ENCODE results near the gene HIPK4. TPM values are rescaled to one million over a fixed set of nuclear protein-coding genes. Genes with fewer than 3 reads are reported as not detected.

HIPK4 gene
- total and polyA plus RNA-seq, 9 of the 15 experiments (the other 6 are each of a cell fraction or from before 2014, with no cell fraction given): 0.06 to 0.09 TPM; not detected in 7

DNA sequence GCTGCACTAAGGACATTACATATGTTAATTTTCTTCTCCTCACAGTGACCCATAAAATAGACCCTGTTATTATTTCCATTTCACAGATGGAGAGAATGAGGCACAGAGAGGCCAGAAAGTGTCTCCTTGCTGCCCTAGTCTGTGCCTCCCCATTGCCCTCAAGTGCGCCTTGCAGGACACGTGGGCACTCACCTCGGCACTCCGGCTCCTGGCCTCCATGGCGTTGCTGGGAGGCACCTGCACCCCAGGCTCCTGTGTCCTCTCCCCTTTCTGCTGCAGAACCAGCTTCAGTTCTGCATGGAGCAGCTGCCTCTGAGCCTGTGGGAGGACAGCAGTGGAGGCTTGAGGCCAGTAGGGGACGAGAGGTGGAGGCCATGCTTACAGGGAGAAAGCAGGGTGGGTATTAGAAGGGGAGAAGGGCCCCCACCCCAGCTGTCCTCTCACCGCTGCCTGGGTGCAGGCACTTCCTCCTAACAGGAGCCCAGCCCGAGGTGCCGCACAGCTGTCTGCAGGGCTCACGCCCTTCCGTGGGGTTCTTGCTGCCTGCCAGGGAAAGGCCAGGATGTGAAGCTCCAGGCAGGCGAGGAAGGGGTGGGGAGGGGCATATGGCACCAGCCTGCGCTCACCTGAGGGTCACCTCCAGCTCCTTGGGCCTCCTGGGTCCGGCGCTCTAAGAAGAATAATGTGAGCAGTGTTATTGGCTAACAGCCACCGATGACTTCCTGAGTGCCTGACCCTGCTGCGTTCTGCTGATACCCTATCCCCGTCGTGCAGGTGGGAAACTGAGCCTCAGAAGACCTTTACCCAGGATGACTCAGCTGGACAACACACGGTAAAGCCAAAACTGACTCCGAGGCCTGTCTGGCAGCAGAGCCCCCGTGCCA lies 18.0 kb upstream of the HIPK4 start (continued):
- TF ChIP-seq BCOR (IDR thresholded peaks at IDR 0.05) (peak; percentile 87), NEUROD1 (IDR thresholded peaks at IDR 0.05; ENCODE audit: borderline replicate concordance, low read depth, low read length, partially characterized antibody) (no peak), ZFP30 (CRISPR knock-in tag; IDR thresholded peaks at IDR 0.05; ENCODE audit: borderline replicate concordance) (no peak), SIN3A (IDR thresholded peaks at IDR 0.05; ENCODE audit: borderline replicate concordance in 2 of 2, control insufficient read depth in 1 of 2, low read depth in 2 of 2, low read length in 2 of 2) (no peak), SPI1 (IDR thresholded peaks at IDR 0.05; ENCODE audit: borderline replicate concordance, low read depth, low read length) (peak; percentile 73), CBFA2T2 (conservative IDR thresholded peaks at IDR 0.05) (0 out of 2 replicates have a peak, but pooled peaks have one; percentile 30), RHOXF2B (CRISPR knock-in tag; conservative IDR thresholded peaks at IDR 0.05) (no peak), DPF2 (IDR thresholded peaks at IDR 0.05) (peak; percentile 57), ZNF668 (CRISPR knock-in tag; IDR thresholded peaks at IDR 0.05) (no peak)
- TF ChIP-seq, protein P1, sequence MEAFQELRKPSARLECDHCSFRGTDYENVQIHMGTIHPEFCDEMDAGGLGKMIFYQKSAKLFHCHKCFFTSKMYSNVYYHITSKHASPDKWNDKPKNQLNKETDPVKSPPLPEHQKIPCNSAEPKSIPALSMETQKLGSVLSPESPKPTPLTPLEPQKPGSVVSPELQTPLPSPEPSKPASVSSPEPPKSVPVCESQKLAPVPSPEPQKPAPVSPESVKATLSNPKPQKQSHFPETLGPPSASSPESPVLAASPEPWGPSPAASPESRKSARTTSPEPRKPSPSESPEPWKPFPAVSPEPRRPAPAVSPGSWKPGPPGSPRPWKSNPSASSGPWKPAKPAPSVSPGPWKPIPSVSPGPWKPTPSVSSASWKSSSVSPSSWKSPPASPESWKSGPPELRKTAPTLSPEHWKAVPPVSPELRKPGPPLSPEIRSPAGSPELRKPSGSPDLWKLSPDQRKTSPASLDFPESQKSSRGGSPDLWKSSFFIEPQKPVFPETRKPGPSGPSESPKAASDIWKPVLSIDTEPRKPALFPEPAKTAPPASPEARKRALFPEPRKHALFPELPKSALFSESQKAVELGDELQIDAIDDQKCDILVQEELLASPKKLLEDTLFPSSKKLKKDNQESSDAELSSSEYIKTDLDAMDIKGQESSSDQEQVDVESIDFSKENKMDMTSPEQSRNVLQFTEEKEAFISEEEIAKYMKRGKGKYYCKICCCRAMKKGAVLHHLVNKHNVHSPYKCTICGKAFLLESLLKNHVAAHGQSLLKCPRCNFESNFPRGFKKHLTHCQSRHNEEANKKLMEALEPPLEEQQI (IDR thresholded peaks at IDR 0.05): no peak
- TF ChIP-seq, protein P2, sequence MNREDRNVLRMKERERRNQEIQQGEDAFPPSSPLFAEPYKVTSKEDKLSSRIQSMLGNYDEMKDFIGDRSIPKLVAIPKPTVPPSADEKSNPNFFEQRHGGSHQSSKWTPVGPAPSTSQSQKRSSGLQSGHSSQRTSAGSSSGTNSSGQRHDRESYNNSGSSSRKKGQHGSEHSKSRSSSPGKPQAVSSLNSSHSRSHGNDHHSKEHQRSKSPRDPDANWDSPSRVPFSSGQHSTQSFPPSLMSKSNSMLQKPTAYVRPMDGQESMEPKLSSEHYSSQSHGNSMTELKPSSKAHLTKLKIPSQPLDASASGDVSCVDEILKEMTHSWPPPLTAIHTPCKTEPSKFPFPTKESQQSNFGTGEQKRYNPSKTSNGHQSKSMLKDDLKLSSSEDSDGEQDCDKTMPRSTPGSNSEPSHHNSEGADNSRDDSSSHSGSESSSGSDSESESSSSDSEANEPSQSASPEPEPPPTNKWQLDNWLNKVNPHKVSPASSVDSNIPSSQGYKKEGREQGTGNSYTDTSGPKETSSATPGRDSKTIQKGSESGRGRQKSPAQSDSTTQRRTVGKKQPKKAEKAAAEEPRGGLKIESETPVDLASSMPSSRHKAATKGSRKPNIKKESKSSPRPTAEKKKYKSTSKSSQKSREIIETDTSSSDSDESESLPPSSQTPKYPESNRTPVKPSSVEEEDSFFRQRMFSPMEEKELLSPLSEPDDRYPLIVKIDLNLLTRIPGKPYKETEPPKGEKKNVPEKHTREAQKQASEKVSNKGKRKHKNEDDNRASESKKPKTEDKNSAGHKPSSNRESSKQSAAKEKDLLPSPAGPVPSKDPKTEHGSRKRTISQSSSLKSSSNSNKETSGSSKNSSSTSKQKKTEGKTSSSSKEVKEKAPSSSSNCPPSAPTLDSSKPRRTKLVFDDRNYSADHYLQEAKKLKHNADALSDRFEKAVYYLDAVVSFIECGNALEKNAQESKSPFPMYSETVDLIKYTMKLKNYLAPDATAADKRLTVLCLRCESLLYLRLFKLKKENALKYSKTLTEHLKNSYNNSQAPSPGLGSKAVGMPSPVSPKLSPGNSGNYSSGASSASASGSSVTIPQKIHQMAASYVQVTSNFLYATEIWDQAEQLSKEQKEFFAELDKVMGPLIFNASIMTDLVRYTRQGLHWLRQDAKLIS (CRISPR knock-in tag; IDR thresholded peaks at IDR 0.05): no peak
- TF ChIP-seq, protein P3, sequence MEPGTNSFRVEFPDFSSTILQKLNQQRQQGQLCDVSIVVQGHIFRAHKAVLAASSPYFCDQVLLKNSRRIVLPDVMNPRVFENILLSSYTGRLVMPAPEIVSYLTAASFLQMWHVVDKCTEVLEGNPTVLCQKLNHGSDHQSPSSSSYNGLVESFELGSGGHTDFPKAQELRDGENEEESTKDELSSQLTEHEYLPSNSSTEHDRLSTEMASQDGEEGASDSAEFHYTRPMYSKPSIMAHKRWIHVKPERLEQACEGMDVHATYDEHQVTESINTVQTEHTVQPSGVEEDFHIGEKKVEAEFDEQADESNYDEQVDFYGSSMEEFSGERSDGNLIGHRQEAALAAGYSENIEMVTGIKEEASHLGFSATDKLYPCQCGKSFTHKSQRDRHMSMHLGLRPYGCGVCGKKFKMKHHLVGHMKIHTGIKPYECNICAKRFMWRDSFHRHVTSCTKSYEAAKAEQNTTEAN (CRISPR knock-in tag; IDR thresholded peaks at IDR 0.05): no peak
- TF ChIP-seq, protein P4, sequence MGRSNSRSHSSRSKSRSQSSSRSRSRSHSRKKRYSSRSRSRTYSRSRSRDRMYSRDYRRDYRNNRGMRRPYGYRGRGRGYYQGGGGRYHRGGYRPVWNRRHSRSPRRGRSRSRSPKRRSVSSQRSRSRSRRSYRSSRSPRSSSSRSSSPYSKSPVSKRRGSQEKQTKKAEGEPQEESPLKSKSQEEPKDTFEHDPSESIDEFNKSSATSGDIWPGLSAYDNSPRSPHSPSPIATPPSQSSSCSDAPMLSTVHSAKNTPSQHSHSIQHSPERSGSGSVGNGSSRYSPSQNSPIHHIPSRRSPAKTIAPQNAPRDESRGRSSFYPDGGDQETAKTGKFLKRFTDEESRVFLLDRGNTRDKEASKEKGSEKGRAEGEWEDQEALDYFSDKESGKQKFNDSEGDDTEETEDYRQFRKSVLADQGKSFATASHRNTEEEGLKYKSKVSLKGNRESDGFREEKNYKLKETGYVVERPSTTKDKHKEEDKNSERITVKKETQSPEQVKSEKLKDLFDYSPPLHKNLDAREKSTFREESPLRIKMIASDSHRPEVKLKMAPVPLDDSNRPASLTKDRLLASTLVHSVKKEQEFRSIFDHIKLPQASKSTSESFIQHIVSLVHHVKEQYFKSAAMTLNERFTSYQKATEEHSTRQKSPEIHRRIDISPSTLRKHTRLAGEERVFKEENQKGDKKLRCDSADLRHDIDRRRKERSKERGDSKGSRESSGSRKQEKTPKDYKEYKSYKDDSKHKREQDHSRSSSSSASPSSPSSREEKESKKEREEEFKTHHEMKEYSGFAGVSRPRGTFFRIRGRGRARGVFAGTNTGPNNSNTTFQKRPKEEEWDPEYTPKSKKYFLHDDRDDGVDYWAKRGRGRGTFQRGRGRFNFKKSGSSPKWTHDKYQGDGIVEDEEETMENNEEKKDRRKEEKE (IDR thresholded peaks at IDR 0.05; ENCODE audit: borderline replicate concordance in 1 of 2, control insufficient read depth in 1 of 2, low read depth in 2 of 2, low read length in 1 of 2): no peak

All from K562 (cell line).